Stimulated activated effector memory CD8-positive, alpha-beta T cell treated with anti-CD3 and anti-CD28 coated beads, Interleukin-12 subunit alpha, Interleukin-12 subunit beta, amount 100 ng/mL, for 72 hours (primary cell): ENCODE results near the gene ASB12.

ENCODE experiments used
- ATAC-seq: fragments of 150-1000 bp; cut with Tn5 transposase; 2 replicates; pipeline ENCODE4 v1.10.0; 2021
- DNase-seq, 2 donors: peaks; one replicate each; pipeline ENCODE4 v3.0.0; 2021 to 2022; ENCODE audit warnings: low spot score in 2 of 2
- H3K27ac Mint-ChIP-seq: one replicate; pipeline ENCODE4 v1.8.0; 2022; ENCODE audit warnings: mild to moderate bottlenecking, mixed read lengths
- H3K36me3 Mint-ChIP-seq: one replicate; pipeline ENCODE4 v1.8.0; 2022; ENCODE audit warnings: mild to moderate bottlenecking, mixed read lengths
- H3K4me1 Mint-ChIP-seq: one replicate; pipeline ENCODE4 v1.8.0; 2022; ENCODE audit warnings: mixed read lengths
- H3K4me3 Mint-ChIP-seq: one replicate; pipeline ENCODE4 v1.8.0; 2022; ENCODE audit warnings: mild to moderate bottlenecking, mixed read lengths
- H3K9me3 Mint-ChIP-seq: one replicate; pipeline ENCODE4 v1.8.0; 2022; ENCODE audit warnings: mixed read lengths

Gene ASB12

GRCh38 chrX:64192040-64192439 is 38.4 kb downstream of the ASB12 start:
- ATAC-seq (no peak), DNase-seq (no peak)
- Mint-ChIP-seq H3K36me3 (peaks cover 8% of the 10 kb centered on the region), H3K4me3 (no peak overlapping the region), H3K4me1 (no peaks in the 10 kb centered on the region), H3K27ac (no peak overlapping the region), H3K9me3 (no peaks in the 10 kb centered on the region)

GRCh38 chrX:64191281-64192010 is 39.0 kb downstream of the ASB12 start:
- no peak for DNase-seq
- Mint-ChIP-seq H3K9me3 (no peaks in the 10 kb centered on the region), H3K36me3 (peaks cover 8% of the 10 kb centered on the region), H3K4me1 (no peaks in the 10 kb centered on the region), H3K27ac (no peak overlapping the region), H3K4me3 (no peak overlapping the region)
- no peak for ATAC-seq

GRCh38 chrX:64190136-64190740 is 40.2 kb downstream of the ASB12 start:
- DNase-seq: no peak
- peaks cover 8% of the 10 kb centered on the region for H3K36me3 Mint-ChIP-seq
- no peak for ATAC-seq
- no peaks in the 10 kb centered on the region for H3K9me3 Mint-ChIP-seq
- no peak overlapping the region for H3K27ac Mint-ChIP-seq
- H3K4me3 Mint-ChIP-seq: no peak overlapping the region
- no peaks in the 10 kb centered on the region for H3K4me1 Mint-ChIP-seq

GRCh38 chrX:64188901-64189300 is 41.5 kb downstream of the ASB12 start:
- DNase-seq (no peak), ATAC-seq (no peak)
- no peaks in the 10 kb centered on the region for H3K4me1 Mint-ChIP-seq
- H3K36me3 Mint-ChIP-seq: peaks cover 8% of the 10 kb centered on the region
- H3K4me3 Mint-ChIP-seq: no peak overlapping the region
- H3K27ac Mint-ChIP-seq: no peak overlapping the region
- no peaks in the 10 kb centered on the region for H3K9me3 Mint-ChIP-seq

GRCh38 chrX:64187762-64188150 is 42.7 kb downstream of the ASB12 start:
- Mint-ChIP-seq H3K4me3 (no peak overlapping the region), H3K36me3 (peaks cover 8% of the 10 kb centered on the region), H3K9me3 (no peaks in the 10 kb centered on the region), H3K4me1 (no peaks in the 10 kb centered on the region), H3K27ac (no peak overlapping the region)
- ATAC-seq (no peak), DNase-seq (no peak)

GRCh38 chrX:64186974-64187761 is 43.2 kb downstream of the ASB12 start:
- H3K4me1 Mint-ChIP-seq: no peaks in the 10 kb centered on the region
- no peak for ATAC-seq
- H3K36me3 Mint-ChIP-seq: peaks cover 5% of the 10 kb centered on the region
- no peak overlapping the region for H3K27ac Mint-ChIP-seq
- H3K4me3 Mint-ChIP-seq: no peak overlapping the region
- no peaks in the 10 kb centered on the region for H3K9me3 Mint-ChIP-seq
- DNase-seq: no peak

GRCh38 chrX:64184396-64184795 is 46.0 kb downstream of the ASB12 start:
- DNase-seq: no peak
- H3K27ac Mint-ChIP-seq: no peak overlapping the region
- no peaks in the 10 kb centered on the region for H3K9me3 Mint-ChIP-seq
- no peaks in the 10 kb centered on the region for H3K4me1 Mint-ChIP-seq
- H3K36me3 Mint-ChIP-seq: no peaks in the 10 kb centered on the region
- no peak for ATAC-seq
- H3K4me3 Mint-ChIP-seq: no peak overlapping the region

GRCh38 chrX:64182208-64182607 is 48.2 kb downstream of the ASB12 start:
- H3K4me3 Mint-ChIP-seq: no peak overlapping the region
- H3K4me1 Mint-ChIP-seq: no peaks in the 10 kb centered on the region
- ATAC-seq (no peak), DNase-seq (no peak)
- H3K27ac Mint-ChIP-seq: no peak overlapping the region
- H3K36me3 Mint-ChIP-seq: no peaks in the 10 kb centered on the region
- H3K9me3 Mint-ChIP-seq: no peaks in the 10 kb centered on the region

- ATAC-seq (no peak), DNase-seq (no peak)
- H3K27ac Mint-ChIP-seq: no peak overlapping the region
- H3K9me3 Mint-ChIP-seq: no peaks in the 10 kb centered on the region
- H3K36me3 Mint-ChIP-seq: no peaks in the 10 kb centered on the region
- no peaks in the 10 kb centered on the region for H3K4me1 Mint-ChIP-seq
- H3K4me3 Mint-ChIP-seq: no peak overlapping the region
Measured at GRCh38 chrX:64176876-64177275, 53.5 kb downstream of the ASB12 start.
